Esophagus (tissue), 2 donors: ENCODE results near the gene DNAJB2. TPM values are rescaled to one million over a fixed set of nuclear protein-coding genes. Genes with fewer than 3 reads are reported as not detected.

Source experiments
- H3K27ac ChIP-seq, 2 donors: one replicate each; pipeline ENCODE4 v1.5.1; 2013; ENCODE audit warnings: low read depth in 2 of 2, mild to moderate bottlenecking in 2 of 2, inconsistent platforms in 1 of 2, low read length in 1 of 2, moderate library complexity in 1 of 2
- H3K27me3 ChIP-seq, 2 donors: one replicate each; pipeline ENCODE4 v1.6.1; 2013; ENCODE audit warnings: low read length in 2 of 2, control low read depth in 1 of 2, mild to moderate bottlenecking in 1 of 2; ENCODE audit not compliant: insufficient read depth in 2 of 2, control insufficient read depth in 1 of 2
- H3K36me3 ChIP-seq, 2 donors: one replicate each; pipeline ENCODE4 v1.6.1; 2013; ENCODE audit warnings: low read length in 1 of 2; ENCODE audit not compliant: control insufficient read depth in 2 of 2, insufficient read depth in 2 of 2
- H3K4me1 ChIP-seq, 2 donors: one replicate each; pipeline ENCODE4 v1.6.1; 2013; ENCODE audit warnings: low read length in 1 of 2; ENCODE audit not compliant: control insufficient read depth in 2 of 2, insufficient read depth in 2 of 2
- H3K4me3 ChIP-seq, 2 donors: one replicate each; pipeline ENCODE4 v1.5.1; 2013; ENCODE audit warnings: low read length in 2 of 2, mild to moderate bottlenecking in 2 of 2, low read depth in 1 of 2, moderate library complexity in 1 of 2
- H3K9me3 ChIP-seq, 2 donors: one replicate each; pipeline ENCODE4 v1.6.1; 2013; ENCODE audit warnings: mild to moderate bottlenecking in 2 of 2, low read depth in 1 of 2, low read length in 1 of 2, moderate library complexity in 1 of 2; ENCODE audit not compliant: control insufficient read depth in 2 of 2, insufficient read depth in 1 of 2
- WGBS, 2 donors: extraction: QIAGEN DNeasy Blood & Tissue Kit; methylation state at CpG; one replicate each; pipeline ENCODE4 v1.1.7; 2013; 5-methylcytosine and 5-hydroxymethylcytosine counted together
- polyA plus RNA-seq, 2 donors: library from polyadenylated mRNA; stranded (reverse); fragments of 200-250 nt; gene quantifications; one replicate each; pipeline ENCODE4 v1.2.3, GENCODE V29; 2013
- donor health status: healthy with polysubstance abuse.
- donor health status: Bipolar disorder and iron deficiency.

DNAJB2 gene
- polyA plus RNA-seq, 2 donors, result 42.4 to 47.8 TPM

DNA sequence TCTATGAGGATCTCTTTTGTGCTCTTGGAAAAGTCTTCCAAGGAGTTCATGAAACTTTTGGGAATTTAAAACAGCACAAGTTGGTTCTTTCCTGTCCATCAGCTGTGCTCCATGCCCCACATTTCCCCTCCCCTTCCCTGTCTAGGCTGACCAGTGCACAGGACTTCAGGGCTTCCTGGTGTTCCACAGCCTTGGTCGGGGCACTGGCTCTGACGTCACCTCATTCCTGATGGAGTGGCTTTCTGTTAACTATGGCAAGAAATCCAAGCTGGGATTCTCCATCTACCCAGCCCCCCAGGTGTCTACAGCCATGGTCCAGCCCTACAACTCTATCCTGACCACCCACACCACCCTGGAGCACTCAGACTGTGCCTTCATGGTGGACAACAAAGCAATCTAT lies 8.1 kb upstream of the DNAJB2 start:
- Histone ChIP-seq H3K27me3 (no peaks in the 10 kb centered on the region), H3K27ac (no peak overlapping the region), H3K9me3 (no peaks in the 10 kb centered on the region), H3K36me3 (no peaks in the 10 kb centered on the region), H3K4me1 (peaks cover 0 to 10% of the 10 kb centered on the region in 2 donors), H3K4me3 (no peak overlapping the region)
- 79 to 91% methylated on average over 2 of the region's 2 CpGs for WGBS, 2 donors

DNA sequence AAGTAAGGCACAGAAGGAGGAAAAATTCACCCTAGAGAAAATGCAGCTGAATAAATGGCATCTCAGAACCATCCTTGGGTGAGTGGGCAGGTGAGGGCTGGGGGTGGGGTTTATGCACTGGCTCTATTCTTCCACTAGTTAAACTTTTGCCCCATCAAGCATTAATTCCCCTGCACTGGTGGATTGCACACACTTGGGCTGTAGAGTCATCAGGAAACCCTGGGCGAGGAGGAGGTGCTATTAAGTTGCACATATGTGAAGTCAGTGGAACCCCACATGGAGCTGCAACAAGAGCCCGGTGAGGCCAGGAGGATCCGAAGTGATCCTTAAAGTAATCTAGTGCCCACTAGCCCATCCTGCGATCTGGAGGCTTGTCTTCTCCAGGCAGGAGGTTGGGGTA lies 6.8 kb upstream of the DNAJB2 start:
- Histone ChIP-seq H3K4me1 (peaks cover 0 to 10% of the 10 kb centered on the region in 2 donors), H3K36me3 (no peaks in the 10 kb centered on the region), H3K27me3 (no peaks in the 10 kb centered on the region), H3K9me3 (no peaks in the 10 kb centered on the region), H3K4me3 (no peak overlapping the region), H3K27ac (no peak overlapping the region)
- 89 to 90% methylated on average over 4 of the region's 4 CpGs for WGBS, 2 donors

DNA sequence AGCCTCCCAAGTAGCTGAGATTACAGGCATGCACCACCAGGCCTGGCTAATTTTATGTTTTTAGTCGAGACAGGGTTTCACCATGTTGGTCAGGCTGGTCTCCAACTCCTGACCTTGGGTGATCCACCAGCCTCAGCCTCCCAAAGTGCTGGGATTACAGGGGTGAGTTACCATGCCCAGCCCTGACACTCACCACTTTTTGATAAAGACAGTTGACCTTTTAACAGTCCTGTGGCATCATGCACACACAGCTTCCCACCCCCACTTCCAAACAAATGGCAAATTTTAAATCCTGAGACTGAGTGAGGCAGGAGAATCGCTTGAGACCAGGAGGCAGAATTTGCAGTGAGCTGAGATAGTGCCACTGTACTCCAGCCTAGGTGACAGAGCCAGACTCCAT lies 6.2 kb upstream of the DNAJB2 start:
- H3K4me1 ChIP-seq, result peaks cover 4 to 10% of the 10 kb centered on the region in 2 donors
- no peaks in the 10 kb centered on the region for H3K27me3 ChIP-seq
- 72 to 77% methylated on average over 2 of the region's 2 CpGs for WGBS, 2 donors
- no peak overlapping the region for H3K27ac ChIP-seq
- H3K9me3 ChIP-seq, result no peaks in the 10 kb centered on the region
- no peak overlapping the region for H3K4me3 ChIP-seq
- H3K36me3 ChIP-seq, result no peaks in the 10 kb centered on the region

GRCh38 chr2:219273937-219274336 lies 5.2 kb upstream of the DNAJB2 start:
- H3K27ac ChIP-seq, result peak overlapping the region; percentile 97 to 98
- no peaks in the 10 kb centered on the region for H3K36me3 ChIP-seq
- H3K9me3 ChIP-seq, result no peaks in the 10 kb centered on the region
- H3K4me1 ChIP-seq, result peaks cover 4 to 10% of the 10 kb centered on the region in 2 donors
- 52 to 66% methylated on average over 3 of the region's 3 CpGs for WGBS, 2 donors
- H3K4me3 ChIP-seq, result no peak overlapping the region
- no peaks in the 10 kb centered on the region for H3K27me3 ChIP-seq

DNA sequence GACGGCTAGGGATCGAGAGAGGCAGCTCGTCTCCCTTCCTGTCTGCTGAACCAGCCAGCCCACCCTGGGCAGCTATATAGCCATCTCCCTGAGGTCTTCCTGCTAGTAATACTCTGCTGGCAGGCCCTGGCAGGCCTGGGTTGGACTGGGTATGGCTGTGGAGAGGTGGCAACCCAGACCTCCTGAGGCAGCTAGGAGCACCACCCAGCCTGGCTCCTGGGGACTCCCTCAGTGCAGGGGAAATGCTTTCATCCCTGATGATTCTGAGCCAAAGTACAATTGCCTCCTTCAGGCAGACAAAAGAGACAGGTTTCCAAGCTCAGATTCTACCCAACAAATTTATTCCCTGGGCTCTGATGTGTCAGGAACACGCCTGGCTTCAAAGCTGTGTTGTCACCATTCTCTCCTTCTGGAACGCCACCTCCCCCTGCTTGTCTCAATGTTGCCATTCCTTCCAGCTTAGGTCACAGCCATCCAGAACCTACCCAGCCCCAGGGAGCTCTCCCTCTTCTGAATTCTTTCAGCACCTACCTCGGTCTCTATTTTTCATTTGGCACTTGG lies 4.7 kb upstream of the DNAJB2 start:
- Histone ChIP-seq H3K27me3 (no peaks in the 10 kb centered on the region), H3K4me1 (peaks cover 4 to 7% of the 10 kb centered on the region in 2 donors), H3K9me3 (no peaks in the 10 kb centered on the region), H3K4me3 (no peak overlapping the region), H3K27ac (peak overlapping the region; percentile 97 to 98), H3K36me3 (no peaks in the 10 kb centered on the region)
- WGBS, 2 donors, result 30 to 44% methylated on average over 6 of the region's 6 CpGs

GRCh38 chr2:219277703-219278654 lies 1.2 kb upstream of the DNAJB2 start:
- H3K4me3 ChIP-seq, result no peak overlapping the region
- WGBS, 2 donors, result 25% methylated on average over 25 of the region's 25 CpGs
- peaks cover 4 to 15% of the 10 kb centered on the region in 2 donors for H3K4me1 ChIP-seq
- H3K27me3 ChIP-seq, result no peaks in the 10 kb centered on the region
- H3K27ac ChIP-seq, result peak overlapping the region; percentile 48 to 93
- peaks cover 0 to 15% of the 10 kb centered on the region in 2 donors for H3K36me3 ChIP-seq
- H3K9me3 ChIP-seq, result no peaks in the 10 kb centered on the region

GRCh38 chr2:219278655-219279150 lies 463 bp upstream of the DNAJB2 start:
- Histone ChIP-seq H3K4me1 (peaks cover 4 to 16% of the 10 kb centered on the region in 2 donors), H3K36me3 (peaks cover 0 to 20% of the 10 kb centered on the region in 2 donors), H3K4me3 (peak overlapping the region in 1 of 2 donors; percentile 11)

GRCh38 chr2:219279916-219280516 lies 850 bp downstream of the DNAJB2 start:
- Histone ChIP-seq H3K4me3 (peak overlapping the region; percentile 51 to 55), H3K27ac (peak overlapping the region; percentile 89 to 93), H3K36me3 (peaks cover 0 to 25% of the 10 kb centered on the region in 2 donors), H3K27me3 (no peaks in the 10 kb centered on the region), H3K4me1 (peaks cover 4 to 13% of the 10 kb centered on the region in 2 donors), H3K9me3 (no peaks in the 10 kb centered on the region)
- 41 to 46% methylated on average over 12 of the region's 12 CpGs for WGBS, 2 donors

More at GRCh38 chr2:219278655-219279150, 463 bp upstream of the DNAJB2 start:
- peak overlapping the region; percentile 89 to 93 for H3K27ac ChIP-seq
- no peaks in the 10 kb centered on the region for H3K27me3 ChIP-seq
- no peaks in the 10 kb centered on the region for H3K9me3 ChIP-seq
- 13 to 16% methylated on average over 9 of the region's 9 CpGs for WGBS, 2 donors

DNA sequence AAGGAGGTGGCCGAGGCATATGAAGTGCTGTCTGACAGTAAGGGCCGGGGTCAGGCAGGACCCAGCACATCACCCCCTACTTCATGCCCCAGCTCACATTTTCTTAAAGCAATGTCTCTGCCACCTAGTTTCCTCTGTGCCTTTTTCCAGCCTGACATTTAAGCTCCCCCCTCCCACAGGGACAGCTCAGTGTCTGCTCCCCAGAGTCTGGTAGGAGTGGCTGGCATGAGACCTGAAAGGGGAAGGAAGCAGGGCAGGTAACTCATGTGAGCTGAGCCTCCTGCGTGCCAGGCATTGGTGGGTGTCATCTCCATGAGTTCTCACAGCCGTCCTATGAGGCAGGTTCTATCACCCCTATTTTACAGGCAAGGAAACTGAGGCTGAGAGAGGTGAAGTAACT lies 1.5 kb downstream of the DNAJB2 start:
- Histone ChIP-seq H3K27ac (no peak overlapping the region), H3K36me3 (peaks cover 0 to 30% of the 10 kb centered on the region in 2 donors), H3K4me1 (peaks cover 4 to 20% of the 10 kb centered on the region in 2 donors), H3K27me3 (no peaks in the 10 kb centered on the region), H3K9me3 (no peaks in the 10 kb centered on the region), H3K4me3 (no peak overlapping the region)
- WGBS, 2 donors, result 90 to 91% methylated on average over 4 of the region's 4 CpGs
